HG03571 (cell line): ENCODE results near the gene GPX4.

Experiments
- ATAC-seq: cut with Tn5 transposase; IDR thresholded peaks from one replicate; pipeline ENCODE4 v1.9.1; 2021; ENCODE audit not compliant: unreplicated experiment

GPX4 gene

DNA sequence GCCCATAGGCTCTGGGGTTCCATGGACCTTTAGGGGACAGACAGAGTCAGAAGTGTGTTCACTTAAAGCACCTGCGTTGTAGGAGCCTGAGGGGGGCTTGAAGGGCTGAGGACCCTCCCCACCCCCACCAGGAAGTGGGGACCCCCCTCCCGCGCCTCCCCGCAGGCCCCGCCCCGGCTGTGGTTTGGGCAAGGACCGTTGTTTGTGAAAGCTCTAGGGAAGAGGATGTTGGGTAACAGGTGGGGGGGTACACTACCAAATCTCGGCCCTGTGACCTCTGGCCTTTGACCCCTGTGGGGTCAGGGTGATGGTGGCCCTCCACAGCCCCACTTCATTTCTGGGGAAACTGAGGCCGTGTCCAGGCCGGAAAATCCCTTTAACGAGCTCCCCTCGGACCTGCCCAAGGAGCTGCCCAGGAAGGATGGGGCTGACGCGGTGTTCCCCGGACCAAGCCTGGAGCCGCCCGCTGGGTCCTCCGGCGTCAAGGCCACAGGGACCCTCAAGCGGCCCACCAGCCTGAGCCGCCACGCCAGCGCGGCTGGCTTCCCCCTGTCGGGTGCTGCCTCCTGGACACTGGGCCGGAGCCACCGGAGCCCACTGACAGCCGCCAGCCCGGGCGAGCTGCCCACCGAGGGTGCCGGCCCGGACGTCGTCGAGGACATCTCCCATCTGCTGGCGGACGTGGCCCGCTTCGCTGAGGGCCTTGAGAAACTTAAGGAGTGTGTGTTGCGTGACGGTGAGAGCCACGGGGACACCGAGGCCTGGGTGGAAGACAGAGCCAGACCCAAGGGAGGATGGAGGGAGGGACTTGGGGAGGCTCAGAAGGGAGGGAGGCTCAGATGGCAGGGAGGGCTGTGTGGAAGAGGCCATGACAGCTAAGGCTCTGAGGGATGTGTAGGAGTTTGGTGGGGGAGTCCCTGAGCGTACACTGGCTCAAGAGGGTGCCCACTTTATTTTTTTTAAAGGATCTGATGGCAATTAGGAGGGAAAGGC lies 35.5 kb upstream of the GPX4 start:
- ATAC-seq: no peak

DNA sequence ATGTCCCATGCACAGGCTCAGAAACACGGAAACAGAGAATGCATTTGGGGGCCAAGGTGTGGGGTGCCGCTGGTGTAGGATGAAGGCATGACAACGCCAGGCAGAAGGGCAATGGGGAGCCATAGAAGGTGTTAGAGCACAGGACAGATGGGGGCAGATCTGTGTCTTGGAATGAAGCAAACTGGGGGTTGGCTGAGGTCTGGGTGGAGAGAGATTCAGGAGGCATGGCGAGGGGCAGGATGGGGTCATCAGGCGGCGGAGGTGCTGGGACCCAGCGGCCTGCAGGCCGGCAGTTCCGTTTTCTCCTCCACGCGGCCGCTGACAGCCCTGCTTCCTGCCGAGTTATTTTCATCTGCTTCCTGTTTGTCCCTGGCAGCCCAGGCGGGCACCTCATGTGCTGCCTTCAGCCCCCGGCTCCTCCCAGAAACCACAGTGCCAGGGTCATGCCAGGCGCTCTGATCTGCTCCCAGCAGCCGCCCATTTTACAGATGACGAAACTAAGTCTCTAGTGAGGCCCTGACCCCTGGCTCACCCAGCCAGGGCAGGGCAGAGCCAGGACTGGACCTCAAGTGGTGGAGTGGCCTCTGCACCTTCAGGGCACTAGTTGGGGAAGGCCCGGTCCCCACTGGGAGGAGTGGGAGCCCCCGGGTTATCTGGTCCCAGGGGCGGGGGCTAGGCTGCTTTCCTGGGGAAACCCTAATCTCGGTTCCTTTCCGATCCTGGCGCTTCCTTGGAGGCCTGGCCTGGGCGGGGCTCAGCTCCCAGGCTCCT lies 34.6 kb upstream of the GPX4 start:
- no peak for ATAC-seq

DNA sequence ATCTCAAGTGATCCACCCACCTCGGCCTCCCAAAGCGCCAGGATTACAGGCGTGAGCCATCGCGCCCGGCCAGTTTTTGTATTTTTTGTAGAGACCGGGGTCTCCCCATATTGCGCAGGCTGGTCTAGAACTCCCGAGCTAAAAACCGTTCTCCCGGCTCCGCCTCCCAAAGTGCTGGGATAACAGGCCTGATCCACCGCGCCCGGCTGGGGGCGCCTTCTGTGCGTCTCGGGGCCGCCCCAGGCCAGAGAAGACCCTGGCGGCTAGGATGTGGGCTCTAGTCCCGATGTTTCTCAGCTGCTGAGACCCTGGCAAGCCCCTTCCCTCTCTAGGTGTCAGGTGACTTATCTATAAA lies 33.2 kb upstream of the GPX4 start:
- no peak for ATAC-seq

DNA sequence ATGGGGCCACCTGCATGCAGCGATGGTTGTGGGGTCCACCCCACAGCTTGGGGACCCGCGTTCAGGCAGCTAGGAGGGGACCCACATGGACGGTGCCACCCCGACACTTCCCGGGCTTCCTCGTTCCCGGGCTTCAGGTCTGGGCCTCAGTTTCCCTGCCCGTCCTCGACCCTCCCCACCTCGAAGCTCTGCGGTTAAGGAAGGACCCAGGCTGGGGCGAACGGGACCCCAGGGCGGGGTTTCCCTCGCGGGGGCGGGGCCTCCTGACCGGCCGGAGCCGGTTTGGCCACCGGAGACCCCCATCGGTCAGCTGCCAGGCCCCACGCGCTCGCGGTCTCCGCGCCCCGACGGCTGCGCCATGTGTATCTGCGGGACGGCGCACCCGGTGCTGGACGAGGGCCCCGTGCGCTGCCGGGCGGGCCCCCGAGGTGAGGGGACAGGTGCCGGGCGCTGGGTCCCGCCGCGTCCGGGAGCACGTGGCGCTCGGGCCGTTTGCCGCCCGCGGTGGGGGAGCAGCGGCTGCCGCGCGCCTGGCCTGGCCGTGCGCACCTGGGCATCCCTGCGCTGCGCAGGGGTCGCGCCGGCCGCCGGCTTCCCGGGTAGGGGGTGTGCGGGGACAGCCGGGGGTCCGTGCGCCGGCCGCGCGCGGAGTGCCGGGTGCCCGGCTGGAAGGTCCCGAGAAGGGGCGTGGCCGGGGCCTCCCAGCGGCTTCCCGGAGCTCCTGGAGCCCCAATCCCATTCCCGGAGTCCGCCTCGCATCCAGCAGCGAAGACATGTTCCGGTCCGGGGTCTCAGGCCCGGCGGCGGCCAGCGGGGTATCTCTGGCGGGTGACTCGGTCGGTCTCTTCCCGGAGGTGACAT lies 32.6 kb upstream of the GPX4 start:
- no peak for ATAC-seq

DNA sequence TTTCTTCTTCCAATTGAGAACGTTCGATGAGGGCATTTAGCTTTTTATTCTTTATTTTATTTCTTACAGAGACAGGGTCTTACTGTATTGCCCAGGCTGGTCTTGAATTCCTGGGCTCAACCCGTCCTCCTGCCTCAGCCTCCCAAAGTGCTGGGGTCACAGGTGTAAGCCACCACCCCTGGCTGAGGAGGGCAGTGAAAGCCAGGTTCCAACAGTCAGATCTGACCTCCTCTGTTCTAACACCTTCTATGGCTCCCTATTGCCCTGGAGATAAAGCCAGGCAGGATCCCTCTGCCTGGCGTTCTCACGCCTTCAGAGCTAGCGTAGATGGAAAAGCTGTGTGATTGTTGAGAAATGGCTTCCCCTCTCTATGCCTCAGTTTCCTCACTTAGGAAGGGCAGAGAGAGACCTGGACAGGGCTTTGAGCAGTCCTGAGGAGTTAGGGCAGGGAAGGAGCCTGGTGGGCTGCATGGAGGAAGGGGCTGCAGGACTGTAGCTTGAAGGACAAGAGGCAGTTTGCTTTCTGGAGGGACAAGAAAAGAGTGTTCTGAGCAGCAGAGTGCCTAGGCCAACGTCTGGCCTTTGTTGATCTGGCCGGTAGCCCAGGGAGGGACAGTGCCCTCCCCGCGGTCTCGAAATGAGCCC lies 31.3 kb upstream of the GPX4 start:
- ATAC-seq: no peak

DNA sequence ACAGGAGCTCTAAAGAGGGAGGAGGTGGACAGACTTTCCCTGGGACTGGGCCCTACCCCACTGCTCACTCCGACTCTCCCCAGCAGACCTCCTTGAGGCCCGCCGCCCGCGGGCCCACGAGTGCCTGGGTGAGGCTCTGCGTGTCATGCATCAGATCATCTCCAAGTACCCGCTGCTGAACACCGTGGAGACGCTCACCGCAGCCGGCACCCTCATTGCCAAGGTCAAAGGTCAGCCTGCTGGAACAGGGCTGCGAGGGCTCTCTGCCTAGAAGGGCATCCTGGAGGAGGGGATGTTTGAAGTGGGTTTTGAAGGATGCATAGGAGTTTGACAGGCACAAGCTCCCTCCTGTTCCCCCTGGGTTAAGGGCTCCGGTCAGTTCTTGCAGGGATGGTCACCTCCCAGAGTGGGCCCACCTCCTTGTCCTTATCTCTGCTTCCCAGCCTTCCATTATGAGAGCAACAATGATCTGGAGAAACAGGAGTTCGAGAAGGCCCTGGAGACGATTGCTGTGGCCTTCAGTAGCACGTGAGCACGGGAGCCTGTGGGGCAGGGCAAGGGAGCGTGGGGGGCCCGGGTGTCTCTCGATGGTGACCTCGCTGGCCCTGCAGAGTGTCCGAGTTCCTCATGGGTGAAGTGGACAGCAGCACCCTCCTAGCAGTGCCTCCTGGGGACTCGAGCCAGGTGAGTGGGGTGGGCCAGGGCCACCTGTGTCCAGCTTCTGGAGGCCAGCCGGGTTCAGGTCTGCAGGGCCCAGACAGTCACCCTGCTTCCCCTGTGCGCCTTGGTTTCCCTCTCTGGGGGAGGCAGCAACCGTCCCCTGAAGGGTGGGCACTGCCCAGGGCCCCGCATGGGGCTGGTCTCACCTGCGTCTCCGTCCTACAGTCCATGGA lies 30.5 kb upstream of the GPX4 start:
- ATAC-seq: no peak

DNA sequence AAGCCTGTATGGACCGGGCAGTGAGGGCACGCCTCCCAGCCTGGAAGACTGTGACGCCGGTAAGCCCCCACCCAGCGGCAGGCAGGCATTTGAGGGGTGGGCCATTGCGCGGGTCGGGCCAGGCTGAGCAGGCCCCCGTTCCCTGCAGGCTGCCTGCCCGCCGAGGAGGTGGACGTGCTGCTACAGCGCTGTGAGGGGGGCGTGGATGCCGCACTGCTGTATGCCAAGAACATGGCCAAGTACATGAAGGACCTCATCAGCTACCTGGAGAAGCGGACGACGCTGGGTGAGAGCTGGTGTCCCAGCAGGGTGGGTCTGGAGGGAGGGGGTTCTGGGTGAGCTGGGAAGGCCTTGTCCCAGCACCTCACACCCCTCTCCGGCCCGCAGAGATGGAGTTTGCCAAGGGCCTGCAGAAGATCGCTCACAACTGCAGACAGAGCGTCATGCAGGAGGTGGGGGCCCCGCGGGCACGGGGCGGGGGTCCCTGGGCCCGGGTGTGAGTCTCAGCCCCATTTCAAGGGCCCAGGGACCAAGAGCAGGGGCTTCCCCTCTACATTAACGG lies 29.8 kb upstream of the GPX4 start:
- no peak for ATAC-seq

DNA sequence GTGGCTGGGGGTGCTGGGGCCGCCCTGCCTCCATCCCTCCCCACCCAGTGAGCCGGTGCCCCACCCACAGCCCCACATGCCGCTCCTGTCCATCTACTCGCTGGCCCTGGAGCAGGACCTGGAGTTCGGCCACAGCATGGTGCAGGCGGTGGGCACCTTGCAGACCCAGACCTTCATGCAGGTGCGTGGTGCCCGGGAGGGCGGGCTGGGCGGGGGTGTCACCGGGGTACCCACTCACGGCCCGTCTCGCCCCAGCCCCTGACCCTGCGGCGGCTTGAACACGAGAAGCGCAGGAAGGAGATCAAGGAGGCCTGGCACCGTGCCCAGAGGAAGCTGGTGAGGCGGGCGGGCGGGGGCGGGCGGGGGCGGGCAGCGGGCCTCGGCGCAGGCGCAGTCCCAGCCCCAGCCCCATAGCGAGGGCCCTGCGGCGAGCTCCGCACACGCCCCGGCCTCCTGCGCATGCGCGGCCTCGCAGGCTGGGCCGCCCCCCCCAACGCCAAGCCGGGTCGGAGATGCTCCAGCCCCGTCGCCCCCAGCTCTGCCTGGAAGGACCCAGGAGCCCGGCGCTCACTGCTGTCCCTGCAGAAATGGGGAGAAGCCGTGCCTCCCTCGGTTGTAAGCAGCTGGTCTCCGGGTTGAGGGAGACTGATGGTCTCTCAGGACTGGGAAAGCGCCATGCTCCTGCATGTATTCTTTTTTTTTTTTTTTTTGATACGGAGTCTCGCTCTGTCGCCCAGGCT lies 29.1 kb upstream of the GPX4 start:
- no peak for ATAC-seq

DNA sequence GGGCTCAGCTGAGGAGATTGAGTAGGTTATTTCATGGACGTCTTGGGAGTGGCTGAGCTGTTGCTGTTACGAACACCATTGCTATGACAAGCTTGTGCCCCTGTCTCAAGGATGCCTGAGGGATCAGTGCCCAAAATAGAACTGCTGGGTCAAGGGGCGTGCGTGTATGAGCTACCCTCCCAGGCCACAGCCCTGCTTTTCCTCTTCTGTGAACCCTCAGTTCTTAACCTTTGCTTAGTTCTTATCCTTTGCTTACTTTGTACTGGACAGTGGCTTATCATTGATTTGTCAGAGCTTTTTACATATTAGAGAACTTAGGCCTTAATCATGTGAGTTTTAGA lies 27.8 kb upstream of the GPX4 start:
- no peak for ATAC-seq

DNA sequence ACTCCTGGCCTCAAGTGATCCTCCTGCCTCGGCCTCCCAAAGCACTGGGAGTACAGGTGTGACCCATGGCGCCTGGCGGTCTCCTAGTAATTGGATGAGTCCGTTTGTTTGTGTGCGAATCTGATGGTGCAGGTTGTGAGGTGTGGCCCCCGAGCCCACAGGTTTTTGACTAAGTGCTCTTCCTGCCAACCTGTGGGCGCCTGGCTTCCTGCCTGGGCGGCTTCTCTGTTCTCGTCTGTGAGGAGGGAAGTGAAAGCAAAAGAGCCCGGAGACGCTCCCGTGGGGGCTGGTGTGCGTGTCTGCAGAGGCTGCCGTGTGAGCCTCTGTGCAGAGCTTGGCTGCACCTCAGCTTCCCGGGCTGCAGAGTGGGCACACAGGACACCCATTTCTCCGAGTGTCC lies 26.8 kb upstream of the GPX4 start:
- peak; percentile 43 for ATAC-seq

DNA sequence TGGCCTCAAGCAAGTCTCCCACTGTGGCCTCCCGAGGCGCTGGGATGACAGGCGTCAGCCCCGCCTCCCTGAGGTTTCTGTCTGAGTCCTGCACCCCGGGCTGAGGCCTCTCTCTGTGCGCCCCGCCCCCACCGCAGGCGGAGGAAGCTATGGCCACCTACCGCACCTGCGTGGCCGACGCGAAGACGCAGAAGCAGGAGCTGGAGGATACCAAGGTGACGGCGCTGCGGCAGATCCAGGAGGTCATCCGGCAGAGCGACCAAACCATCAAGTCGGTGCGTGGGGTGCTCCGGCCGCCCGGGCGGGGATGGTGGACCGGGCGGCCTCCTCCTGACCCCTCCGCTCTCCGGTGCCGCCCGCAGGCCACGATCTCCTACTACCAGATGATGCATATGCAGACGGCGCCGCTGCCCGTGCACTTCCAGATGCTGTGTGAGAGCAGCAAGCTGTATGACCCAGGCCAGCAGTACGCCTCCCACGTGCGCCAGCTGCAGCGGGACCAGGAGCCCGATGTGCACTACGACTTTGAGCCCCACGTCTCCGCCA lies 24.2 kb upstream of the GPX4 start:
- no peak for ATAC-seq

DNA sequence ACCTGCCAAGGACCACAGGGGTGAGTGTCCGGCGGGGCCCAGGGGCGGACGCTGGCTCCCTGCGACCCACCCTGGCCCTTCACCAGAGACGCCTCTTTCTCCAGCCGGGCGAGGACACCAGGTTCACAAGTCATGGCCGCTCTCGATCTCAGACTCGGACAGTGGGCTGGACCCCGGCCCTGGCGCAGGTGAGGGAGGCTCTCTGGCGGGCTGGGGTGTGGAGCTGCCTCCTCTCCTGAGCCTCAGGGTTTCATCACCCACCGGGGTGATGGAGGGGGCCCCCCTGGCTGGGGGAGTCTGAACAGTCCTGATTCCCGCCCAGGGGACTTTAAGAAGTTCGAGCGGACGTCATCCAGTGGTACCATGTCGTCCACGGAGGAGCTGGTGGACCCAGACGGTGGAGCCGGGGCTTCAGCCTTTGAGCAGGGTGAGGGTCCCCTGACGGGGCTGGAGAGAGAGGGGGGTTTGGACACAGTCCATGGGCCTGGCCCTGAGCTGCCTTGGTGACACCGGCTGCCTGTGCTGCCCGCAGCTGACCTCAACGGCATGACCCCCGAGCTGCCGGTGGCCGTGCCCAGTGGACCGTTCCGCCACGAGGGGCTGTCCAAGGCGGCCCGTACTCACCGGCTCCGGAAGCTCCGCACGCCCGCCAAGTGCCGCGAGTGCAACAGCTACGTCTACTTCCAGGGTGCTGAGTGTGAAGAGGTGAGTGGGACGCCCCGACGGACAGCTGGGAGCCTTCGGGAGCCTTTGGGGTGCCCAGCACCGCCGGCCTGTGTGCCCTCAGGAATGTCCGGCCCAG lies 23.2 kb upstream of the GPX4 start:
- no peak for ATAC-seq

DNA sequence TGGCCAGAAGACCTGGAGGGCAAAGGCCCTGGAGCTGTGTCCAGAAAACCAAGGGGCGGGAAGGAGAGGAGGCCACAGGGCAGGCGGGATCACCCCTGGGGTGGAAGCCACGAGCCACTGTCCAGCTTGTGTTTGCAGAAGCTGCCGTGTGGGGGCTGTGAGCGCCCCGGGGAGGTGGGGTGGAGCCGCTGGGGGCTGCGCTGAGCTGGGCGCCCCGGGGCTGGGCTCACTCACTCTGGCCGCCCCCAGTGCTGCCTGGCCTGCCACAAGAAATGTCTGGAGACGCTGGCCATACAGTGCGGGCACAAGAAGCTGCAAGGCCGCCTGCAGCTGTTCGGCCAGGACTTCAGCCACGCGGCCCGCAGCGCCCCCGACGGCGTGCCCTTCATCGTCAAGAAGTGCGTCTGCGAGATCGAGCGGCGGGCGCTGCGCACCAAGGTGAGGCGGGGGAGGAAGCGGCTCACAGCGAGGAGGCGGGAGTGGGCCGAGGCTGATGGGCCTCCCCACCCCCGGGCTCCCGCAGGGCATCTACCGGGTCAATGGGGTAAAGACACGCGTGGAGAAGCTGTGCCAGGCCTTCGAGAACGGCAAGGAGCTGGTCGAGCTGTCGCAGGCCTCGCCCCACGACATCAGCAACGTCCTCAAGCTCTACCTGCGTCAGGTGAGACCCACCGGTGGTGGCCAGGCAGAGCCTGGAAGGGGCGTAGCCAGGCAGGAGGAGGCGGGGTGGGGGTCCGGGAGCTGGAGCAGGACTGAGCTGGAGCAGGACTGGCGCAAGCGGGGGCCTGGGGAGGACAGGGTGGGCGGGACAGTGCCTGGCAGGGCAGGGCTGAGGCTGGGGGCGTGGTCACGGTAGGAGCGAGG lies 22.3 kb upstream of the GPX4 start:
- no peak for ATAC-seq

DNA sequence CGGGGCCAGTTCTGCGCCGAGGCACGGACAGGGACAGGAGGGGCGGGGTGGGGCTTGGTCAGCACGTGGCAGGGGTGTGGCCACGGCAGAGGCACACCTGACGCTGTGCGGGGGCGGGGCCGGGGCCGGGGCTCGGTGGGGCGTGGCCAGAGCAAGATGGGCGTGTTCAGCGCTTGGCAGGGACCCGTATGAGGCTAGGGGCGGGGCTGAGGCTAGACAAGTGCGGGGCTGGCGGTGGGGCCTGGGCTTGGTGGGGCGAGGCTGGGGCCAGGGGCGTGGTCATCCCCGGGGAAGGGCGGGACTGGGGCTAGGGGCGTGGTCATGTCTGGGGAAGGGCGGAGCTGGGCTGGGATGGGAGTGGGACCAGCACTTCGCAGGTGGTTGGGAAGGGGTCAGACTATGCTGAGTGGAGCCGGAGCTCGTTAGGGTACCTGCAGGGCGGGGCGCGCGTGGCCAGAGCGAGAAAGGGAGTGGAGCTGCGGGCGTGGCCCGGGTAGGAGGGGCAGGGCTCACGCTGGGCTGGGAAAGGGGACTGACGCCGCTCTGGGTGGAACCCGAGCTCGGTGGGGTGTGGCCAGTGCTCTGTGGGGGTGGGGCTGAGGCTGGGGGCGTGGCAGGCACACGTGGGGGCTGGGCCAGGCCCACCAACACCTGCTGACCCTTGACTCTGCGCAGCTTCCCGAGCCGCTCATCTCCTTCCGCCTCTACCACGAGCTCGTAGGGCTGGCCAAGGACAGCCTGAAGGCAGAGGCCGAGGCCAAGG lies 21.4 kb upstream of the GPX4 start:
- ATAC-seq: no peak

DNA sequence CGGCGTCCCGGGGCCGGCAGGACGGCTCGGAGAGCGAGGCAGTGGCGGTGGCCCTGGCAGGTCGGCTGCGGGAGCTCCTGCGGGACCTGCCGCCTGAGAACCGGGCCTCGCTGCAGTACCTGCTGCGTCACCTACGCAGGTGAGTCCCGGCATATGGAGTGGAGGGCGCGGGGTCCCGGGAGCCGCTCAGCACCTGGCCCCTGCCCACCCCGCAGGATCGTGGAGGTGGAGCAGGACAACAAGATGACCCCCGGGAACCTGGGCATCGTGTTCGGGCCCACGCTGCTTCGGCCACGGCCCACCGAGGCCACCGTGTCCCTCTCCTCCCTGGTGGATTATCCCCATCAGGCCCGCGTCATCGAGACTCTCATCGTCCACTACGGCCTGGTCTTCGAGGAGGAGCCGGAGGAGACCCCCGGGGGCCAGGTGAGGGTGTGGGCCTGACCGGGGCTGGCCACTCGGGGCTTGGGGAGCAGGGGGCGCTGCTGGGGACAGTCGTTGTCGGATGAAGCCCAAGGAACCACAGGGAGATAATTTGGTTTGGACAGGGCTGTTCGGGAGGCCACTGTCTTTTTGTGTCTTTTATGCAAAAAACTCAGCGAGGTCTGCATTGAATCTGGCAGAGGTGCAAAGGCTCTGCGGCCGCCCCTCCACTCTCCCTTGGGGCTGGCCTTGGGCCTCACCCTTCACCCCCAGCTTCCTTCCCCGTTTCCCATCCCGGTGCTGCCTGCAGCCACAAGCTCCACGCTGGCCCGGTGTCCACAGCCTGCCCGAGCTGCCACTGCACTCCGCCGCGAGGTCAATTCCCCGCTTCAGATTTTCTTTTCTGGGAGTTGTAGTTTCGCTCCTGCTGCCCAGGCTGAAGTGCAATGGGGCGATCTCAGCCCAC lies 20.6 kb upstream of the GPX4 start:
- ATAC-seq: no peak
